ENCODE measurements around the gene TMTC2.

- no peak for TF ChIP-seq CTCF (IDR thresholded peaks at IDR 0.05)
- TF ChIP-seq POLR2A (IDR thresholded peaks at IDR 0.05), result no peak
Measured at GRCh38 chr12:82833481-82833880, 146.8 kb downstream of the TMTC2 start.

Measured in testis (tissue), 2 donors.